ENCODE data around the gene CYBC1. TPM values are rescaled to one million over a fixed set of nuclear protein-coding genes. Genes with fewer than 3 reads are reported as not detected.
A peak's percentile ranks its signal among the peaks of the same experiment; 100 is the strongest.

The CYBC1 gene
- total RNA-seq, 3 donors from 2014 or later (not counting 1 experiment from before 2014, with no cell fraction given), result 168 to 219 (median 192) TPM

DNA sequence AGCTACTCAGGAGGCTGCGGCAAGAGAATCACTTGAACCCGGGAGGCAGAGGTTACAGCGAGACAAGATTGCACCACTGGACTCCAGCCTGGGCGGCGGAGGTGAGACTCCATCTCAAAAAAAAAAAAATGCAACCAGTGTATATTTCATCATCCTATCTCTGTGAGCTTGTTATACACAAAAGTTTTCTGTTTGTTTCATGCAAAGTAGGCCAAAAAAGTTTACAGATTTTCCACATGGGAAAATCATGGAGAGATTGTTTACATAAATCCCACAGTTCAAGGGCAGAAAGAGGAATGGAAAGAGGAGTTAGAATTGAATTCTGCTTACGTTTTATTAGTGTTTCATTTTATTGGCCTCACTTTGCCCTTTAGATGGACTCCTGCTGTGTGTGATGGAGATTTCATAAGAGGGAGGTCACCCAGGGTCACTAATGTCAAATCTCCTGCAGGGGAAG lies 32.7 kb upstream of the CYBC1 start:
- Mint-ChIP-seq H3K27me3 (ENCODE audit: low read depth in 2 of 2) (no peaks in the 10 kb centered on the region), H3K36me3 (no peaks in the 10 kb centered on the region), H3K9me3 (no peaks in the 10 kb centered on the region), H3K4me1 (peaks cover 20 to 29% of the 10 kb centered on the region in 2 donors), H3K4me3 (no peak overlapping the region), H3K27ac (no peak overlapping the region)
- no peaks in the 10 kb centered on the region for H3K27me3 ChIP-seq (ENCODE audit: control insufficient read depth, insufficient read depth, low read length)
- WGBS (ENCODE audit: insufficient coverage), result 96% methylated on average over 6 of the region's 6 CpGs
- no peak overlapping the region for H3K27ac ChIP-seq (ENCODE audit: low read length)
- TF ChIP-seq, protein P1, sequence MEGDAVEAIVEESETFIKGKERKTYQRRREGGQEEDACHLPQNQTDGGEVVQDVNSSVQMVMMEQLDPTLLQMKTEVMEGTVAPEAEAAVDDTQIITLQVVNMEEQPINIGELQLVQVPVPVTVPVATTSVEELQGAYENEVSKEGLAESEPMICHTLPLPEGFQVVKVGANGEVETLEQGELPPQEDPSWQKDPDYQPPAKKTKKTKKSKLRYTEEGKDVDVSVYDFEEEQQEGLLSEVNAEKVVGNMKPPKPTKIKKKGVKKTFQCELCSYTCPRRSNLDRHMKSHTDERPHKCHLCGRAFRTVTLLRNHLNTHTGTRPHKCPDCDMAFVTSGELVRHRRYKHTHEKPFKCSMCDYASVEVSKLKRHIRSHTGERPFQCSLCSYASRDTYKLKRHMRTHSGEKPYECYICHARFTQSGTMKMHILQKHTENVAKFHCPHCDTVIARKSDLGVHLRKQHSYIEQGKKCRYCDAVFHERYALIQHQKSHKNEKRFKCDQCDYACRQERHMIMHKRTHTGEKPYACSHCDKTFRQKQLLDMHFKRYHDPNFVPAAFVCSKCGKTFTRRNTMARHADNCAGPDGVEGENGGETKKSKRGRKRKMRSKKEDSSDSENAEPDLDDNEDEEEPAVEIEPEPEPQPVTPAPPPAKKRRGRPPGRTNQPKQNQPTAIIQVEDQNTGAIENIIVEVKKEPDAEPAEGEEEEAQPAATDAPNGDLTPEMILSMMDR (IDR thresholded peaks at IDR 0.05), result no peak
- no peak for ATAC-seq
- DNase-seq, result no peak
- no peak overlapping the region for H3K4me3 ChIP-seq (ENCODE audit: low read length)
- intact Hi-C loops (cut with micrococcal nuclease), result no loop called here
- peaks cover 29% of the 10 kb centered on the region for H3K4me1 ChIP-seq (ENCODE audit: control insufficient read depth, insufficient read depth, low read length)
- H3K36me3 ChIP-seq (ENCODE audit: control insufficient read depth, insufficient read depth, low read length), result peaks cover 69% of the 10 kb centered on the region
- H3K9me3 ChIP-seq (ENCODE audit: control insufficient read depth, insufficient read depth, low read length), result no peaks in the 10 kb centered on the region

DNA sequence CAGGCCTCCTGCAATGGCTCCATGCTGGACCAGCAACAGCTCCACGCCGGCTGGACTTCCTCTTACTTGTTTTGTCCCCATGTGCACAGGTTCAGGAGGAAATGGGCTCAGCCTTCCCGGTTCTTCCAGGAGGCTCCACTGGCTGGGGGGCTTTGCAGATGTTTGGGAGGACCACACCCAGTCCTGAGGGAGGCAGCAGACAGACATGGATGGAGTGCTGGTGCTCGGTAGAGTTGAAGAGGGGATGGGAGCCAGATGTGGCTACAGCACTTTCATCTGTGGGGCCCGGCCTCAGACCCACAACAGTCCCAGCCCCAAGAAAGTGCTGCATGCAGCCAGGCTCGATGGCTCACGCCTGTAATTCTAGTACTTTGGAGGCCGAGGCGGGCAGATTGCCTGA lies 29.8 kb upstream of the CYBC1 start:
- Histone ChIP-seq H3K27ac (ENCODE audit: low read length) (no peak overlapping the region), H3K27me3 (ENCODE audit: control insufficient read depth, insufficient read depth, low read length) (no peaks in the 10 kb centered on the region), H3K36me3 (ENCODE audit: control insufficient read depth, insufficient read depth, low read length) (peaks cover 58% of the 10 kb centered on the region), H3K4me1 (ENCODE audit: control insufficient read depth, insufficient read depth, low read length) (peaks cover 20% of the 10 kb centered on the region), H3K9me3 (ENCODE audit: control insufficient read depth, insufficient read depth, low read length) (no peaks in the 10 kb centered on the region), H3K4me3 (ENCODE audit: low read length) (no peak overlapping the region)
- H3K4me1 Mint-ChIP-seq, result peaks cover 16 to 19% of the 10 kb centered on the region in 2 donors
- no peaks in the 10 kb centered on the region for H3K9me3 Mint-ChIP-seq
- no peak for ATAC-seq
- intact Hi-C loops (cut with micrococcal nuclease), result no loop called here
- WGBS (ENCODE audit: insufficient coverage), result 97% methylated on average over 9 of the region's 9 CpGs
- no peak for DNase-seq
- TF ChIP-seq, protein P1 (IDR thresholded peaks at IDR 0.05), result no peak
- H3K27me3 Mint-ChIP-seq (ENCODE audit: low read depth in 2 of 2), result no peaks in the 10 kb centered on the region
- H3K27ac Mint-ChIP-seq, result no peak overlapping the region
- no peaks in the 10 kb centered on the region for H3K36me3 Mint-ChIP-seq
- no peak overlapping the region for H3K4me3 Mint-ChIP-seq

- Mint-ChIP-seq H3K4me1 (peaks cover 16% of the 10 kb centered on the region in 2 donors), H3K36me3 (no peaks in the 10 kb centered on the region)
Observed at GRCh38 chr17:82479602-82480001, 29.1 kb upstream of the CYBC1 start.

More at GRCh38 chr17:82479602-82480001, 29.1 kb upstream of the CYBC1 start:
- Mint-ChIP-seq H3K27ac (peak overlapping the region in 1 of 2 donors; percentile 42), H3K9me3 (no peaks in the 10 kb centered on the region), H3K27me3 (ENCODE audit: low read depth in 2 of 2) (no peaks in the 10 kb centered on the region), H3K4me3 (no peak overlapping the region)
- peaks cover 59% of the 10 kb centered on the region for H3K36me3 ChIP-seq (ENCODE audit: control insufficient read depth, insufficient read depth, low read length)
- DNase-seq, result no peak
- no peaks in the 10 kb centered on the region for H3K9me3 ChIP-seq (ENCODE audit: control insufficient read depth, insufficient read depth, low read length)
- 97% methylated on average over 5 of the region's 5 CpGs for WGBS (ENCODE audit: insufficient coverage)
- ATAC-seq, result no peak
- H3K27me3 ChIP-seq (ENCODE audit: control insufficient read depth, insufficient read depth, low read length), result no peaks in the 10 kb centered on the region
- no peak overlapping the region for H3K27ac ChIP-seq (ENCODE audit: low read length)
- H3K4me3 ChIP-seq (ENCODE audit: low read length), result no peak overlapping the region
- TF ChIP-seq, protein P1 (IDR thresholded peaks at IDR 0.05), result no peak
- peaks cover 20% of the 10 kb centered on the region for H3K4me1 ChIP-seq (ENCODE audit: control insufficient read depth, insufficient read depth, low read length)
- intact Hi-C loops (cut with micrococcal nuclease), result no loop called here
